HepG2 (cell line): ENCODE results near the gene STX2.

Experiments used
- ATRX ChIP-seq: sonication (generic); formaldehyde crosslinking; IDR thresholded peaks from 2 replicates; pipeline ENCODE4 v1.4.0; 2020; ENCODE audit warnings: missing genetic modification reagents, borderline replicate concordance
- BRD4 ChIP-seq: sonication (generic); formaldehyde crosslinking; IDR thresholded peaks from 2 replicates; pipeline ENCODE4 v1.4.0; 2020; ENCODE audit warnings: missing genetic modification reagents
- CBX5 ChIP-seq: sonication (generic); formaldehyde crosslinking; IDR thresholded peaks from 2 replicates; pipeline ENCODE4 v1.4.0; 2020; ENCODE audit warnings: missing genetic modification reagents, borderline replicate concordance
- GTF2F1 ChIP-seq: fragments of 150-350 bp; IDR thresholded peaks from 2 replicates; pipeline ENCODE4 v1.6.1; 2014; ENCODE audit warnings: low read length
- ONECUT2 ChIP-seq: sonication (generic); formaldehyde crosslinking; IDR thresholded peaks from 2 replicates; pipeline ENCODE4 v1.4.0; 2020; ENCODE audit warnings: missing genetic modification reagents
- RFX5 ChIP-seq: IDR thresholded peaks from 2 replicates; pipeline ENCODE4 v1.6.1; 2011; ENCODE audit warnings: low read depth, low read length, improper control_type of control experiment
- SIX4 ChIP-seq: sonication (generic); formaldehyde crosslinking; IDR thresholded peaks from 2 replicates; pipeline ENCODE4 v1.4.0; 2020; ENCODE audit warnings: missing genetic modification reagents
- ZSCAN30 ChIP-seq: sonication (generic); formaldehyde crosslinking; IDR thresholded peaks from 2 replicates; pipeline ENCODE4 v1.5.0; 2020; ENCODE audit warnings: mild to moderate bottlenecking, missing genetic modification reagents

GRCh38 chr12:130792821-130793553 lies 46.1 kb downstream of the STX2 start:
- no peak for TF ChIP-seq GTF2F1
- TF ChIP-seq ATRX (CRISPR knock-in tag), result no peak
- no peak for TF ChIP-seq ONECUT2 (CRISPR knock-in tag)
- no peak for TF ChIP-seq BRD4 (CRISPR knock-in tag)
- TF ChIP-seq CBX5 (CRISPR knock-in tag), result no peak
- no peak for TF ChIP-seq SIX4 (CRISPR knock-in tag)
- TF ChIP-seq ZSCAN30 (CRISPR knock-in tag), result no peak
- no peak for TF ChIP-seq RFX5
